Esophagus muscularis mucosa (tissue), 3 donors: ENCODE data around the gene TBC1D8.

Experiments
- POLR2A ChIP-seq: fragments of 450-650 bp; IDR thresholded peaks from one replicate; pipeline ENCODE4 v1.6.1; 2017; ENCODE audit warnings: antibody characterized with exemption, moderate library complexity, mild to moderate bottlenecking, low read depth
- TF ChIP-seq, protein P1 (sequence below), 3 experiments: fragments of 200-600 bp in 2 of 3; fragments of 450-650 bp in 1 of 3; sonication (generic) in 2 of 3; IDR thresholded peaks; one replicate each; pipeline ENCODE4 v1.5.1; 2017 to 2019; ENCODE audit warnings: antibody characterized with exemption in 3 of 3, mild to moderate bottlenecking in 2 of 3, moderate library complexity in 1 of 3

DNA sequence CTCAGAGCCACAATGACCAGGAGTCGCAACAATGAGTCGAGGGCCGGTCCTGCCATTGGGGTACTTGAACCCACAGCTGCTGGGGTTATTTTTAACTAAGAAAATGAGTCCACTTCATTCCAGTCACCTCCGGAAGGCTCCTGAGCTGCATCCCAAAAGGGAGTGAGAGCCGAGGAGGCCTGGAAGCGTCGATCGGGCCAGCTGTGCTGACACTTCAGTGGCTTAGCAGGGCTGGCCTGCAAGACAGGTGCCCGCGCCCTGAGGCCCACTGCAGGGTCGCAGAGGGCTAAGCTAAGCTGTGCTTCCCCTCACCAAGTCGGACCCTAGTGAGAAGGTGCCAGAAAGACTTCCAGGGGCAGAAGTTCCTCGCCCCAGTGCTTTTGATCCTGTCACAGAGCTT lies 21.1 kb downstream of the TBC1D8 start:
- TF ChIP-seq, protein P1, sequence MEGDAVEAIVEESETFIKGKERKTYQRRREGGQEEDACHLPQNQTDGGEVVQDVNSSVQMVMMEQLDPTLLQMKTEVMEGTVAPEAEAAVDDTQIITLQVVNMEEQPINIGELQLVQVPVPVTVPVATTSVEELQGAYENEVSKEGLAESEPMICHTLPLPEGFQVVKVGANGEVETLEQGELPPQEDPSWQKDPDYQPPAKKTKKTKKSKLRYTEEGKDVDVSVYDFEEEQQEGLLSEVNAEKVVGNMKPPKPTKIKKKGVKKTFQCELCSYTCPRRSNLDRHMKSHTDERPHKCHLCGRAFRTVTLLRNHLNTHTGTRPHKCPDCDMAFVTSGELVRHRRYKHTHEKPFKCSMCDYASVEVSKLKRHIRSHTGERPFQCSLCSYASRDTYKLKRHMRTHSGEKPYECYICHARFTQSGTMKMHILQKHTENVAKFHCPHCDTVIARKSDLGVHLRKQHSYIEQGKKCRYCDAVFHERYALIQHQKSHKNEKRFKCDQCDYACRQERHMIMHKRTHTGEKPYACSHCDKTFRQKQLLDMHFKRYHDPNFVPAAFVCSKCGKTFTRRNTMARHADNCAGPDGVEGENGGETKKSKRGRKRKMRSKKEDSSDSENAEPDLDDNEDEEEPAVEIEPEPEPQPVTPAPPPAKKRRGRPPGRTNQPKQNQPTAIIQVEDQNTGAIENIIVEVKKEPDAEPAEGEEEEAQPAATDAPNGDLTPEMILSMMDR (IDR thresholded peaks at IDR 0.05) = no peak
- no peak for TF ChIP-seq POLR2A
